ENCODE data around the gene ATIC.

ATIC gene

DNA sequence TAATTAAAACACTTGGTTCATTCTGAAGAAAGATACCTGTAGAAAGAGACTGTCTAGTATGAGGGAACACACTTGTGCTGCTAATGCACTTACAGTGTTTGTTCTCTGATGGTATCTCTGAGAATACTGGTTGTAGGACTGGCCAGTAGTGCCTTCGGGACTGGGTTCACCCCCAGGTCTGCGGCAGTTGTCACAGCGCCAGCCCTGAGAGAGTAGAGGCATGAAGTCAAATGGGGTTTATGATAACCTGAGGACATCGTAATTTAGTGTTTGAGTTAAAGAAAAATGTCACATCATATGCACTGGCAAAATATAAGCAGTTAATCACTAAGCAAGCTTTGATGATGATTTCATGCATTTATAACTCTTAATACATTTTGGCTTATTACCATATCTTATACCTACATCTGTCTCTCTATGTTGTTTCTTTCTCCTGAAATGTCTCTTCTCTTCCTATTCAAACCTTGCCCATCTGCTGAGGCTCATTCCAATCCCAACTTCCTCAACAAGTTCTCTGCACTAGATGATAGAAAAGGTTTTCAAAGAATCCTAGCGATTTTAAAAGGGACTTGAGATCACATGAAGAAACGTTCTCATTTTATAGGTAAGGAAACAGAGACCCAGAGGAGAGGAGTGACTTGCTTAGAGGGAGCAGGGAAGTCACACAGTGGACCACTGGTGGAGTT is 50.2 kb downstream of the ATIC start:
- DNase-seq, result no peak

DNA sequence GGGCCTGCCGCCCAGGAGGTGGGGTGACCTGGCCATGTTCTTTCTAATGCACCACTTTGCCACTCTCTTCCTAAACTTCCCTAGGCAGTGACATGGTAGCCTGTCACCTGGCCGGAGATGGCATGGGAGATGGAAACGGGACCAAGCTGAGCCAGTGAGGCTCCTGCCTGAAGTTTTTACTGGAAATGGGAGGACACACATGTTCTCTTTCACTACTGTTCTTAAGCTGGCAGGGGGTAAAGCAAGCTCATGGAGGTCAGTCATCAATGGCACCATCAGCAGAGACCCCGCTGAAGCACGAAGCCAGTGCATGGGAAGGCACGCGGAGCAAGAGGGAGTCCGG is 50.7 kb downstream of the ATIC start:
- DNase-seq, result no peak

DNA sequence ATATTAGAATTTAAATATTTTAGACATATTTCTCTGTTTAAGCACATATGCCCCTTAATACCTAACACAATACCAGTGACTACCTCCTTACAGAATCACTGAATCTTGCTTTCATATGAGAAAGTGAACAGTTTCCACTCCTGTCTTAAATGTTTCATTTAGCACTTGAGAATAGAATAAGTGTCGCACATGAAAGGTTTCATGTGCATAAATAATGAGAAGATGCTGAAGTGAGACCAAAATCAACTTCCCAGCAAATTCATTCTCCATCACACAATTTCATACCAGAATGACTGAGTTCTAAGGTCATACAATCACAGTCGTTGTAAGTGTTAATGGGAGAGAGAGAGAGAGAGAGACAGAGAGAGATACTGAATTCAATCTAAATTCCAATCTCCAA is 51.2 kb downstream of the ATIC start:
- DNase-seq, result no peak

DNA sequence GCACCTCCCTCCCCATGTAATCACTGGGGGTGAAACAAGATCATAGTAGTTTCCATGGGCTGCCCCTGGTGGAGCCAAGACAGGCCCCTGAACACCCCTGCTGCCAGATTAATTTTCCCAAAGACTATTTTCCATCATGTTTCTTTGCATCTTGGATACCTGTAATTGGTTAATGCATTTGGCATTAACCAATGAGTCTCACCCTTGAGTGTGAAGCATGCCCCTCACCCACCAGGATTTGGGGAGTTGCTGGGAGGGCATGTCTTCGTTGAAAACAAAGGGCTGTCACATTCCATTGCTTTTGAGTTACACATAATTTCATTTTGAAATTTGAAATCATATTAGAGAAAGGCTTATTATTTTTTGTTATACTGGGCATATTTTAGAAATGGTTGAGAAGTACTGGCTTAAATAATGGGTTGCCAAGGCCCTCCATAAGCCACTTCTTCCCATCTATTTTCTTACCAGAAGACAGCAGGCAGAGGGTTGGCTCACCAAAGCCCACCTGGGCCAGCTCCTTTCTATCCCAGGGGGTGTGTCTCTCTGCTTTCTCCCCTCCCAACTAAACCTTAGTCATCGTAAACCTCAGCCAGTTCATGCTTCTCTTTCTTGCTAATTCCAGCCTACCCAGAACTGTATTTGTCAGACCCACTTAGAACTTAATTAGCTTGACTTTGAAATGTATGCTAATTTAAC is 51.8 kb downstream of the ATIC start:
- DNase-seq, result no peak

DNA sequence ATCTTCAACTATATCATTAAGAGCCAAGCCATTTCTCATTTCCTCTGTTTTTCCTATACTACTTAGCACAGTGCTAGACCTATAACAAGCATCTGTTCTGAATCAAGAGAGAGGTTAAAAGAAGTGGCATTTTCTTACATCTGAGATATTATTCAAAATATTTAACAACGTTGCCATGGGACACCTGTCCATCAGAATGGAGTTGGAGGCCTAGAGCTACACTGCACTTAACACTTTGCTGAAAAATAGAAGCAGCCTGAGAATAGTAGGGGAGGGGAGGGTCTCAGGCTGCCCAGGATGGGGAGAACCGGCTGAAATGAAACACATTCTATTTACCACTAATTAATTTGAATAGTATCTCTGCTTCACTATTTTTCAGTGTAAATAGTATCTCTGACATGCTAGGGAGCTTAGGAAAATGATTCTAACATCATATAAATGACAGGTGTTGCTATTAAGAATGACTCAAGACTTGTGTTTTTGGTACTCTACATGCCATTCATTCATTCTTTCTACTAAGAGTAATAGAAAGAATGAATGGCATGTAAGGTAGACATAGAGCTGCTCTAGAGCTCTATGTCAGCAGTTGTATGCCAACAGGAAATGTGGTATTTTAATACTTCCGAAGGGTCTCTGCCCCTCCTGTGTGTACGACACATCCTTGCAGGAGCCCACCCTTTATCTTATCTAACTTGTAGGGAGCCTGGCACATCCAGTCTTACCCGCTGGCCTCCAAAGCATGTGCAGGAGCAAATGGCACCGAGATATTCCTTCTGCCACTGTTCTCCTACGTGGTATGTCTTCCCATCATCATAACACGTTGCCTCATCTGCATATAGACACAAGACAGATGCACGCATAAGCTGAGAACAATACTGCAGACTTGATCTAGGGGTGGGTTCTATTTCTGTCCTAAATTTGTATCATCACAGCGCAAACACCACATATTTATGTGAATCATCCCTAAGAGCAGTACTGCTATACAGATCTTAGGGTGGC is 52.6 kb downstream of the ATIC start:
- DNase-seq, result no peak

DNA sequence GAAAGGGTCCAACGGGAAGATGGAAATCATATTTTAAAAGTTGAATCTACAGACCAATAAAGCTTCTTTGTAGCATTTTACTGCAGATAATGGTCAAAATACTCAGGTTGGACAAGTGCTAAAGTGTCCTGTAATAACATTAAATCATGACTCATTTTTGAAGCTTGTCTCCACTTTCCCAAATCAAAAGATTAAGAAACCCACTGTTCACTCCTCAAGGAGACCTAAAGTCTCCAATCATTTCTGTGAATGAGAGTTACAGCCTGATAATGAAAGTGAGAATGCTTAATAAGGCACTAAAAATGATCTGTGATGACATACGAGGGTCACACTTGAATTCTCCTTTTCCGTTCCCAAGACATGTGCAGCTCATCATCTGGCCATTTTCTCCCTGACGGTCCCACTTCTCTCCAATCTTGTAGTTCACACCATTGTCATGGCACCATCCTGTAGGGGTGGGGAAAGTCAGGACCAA is 53.4 kb downstream of the ATIC start:
- DNase-seq, result no peak

DNA sequence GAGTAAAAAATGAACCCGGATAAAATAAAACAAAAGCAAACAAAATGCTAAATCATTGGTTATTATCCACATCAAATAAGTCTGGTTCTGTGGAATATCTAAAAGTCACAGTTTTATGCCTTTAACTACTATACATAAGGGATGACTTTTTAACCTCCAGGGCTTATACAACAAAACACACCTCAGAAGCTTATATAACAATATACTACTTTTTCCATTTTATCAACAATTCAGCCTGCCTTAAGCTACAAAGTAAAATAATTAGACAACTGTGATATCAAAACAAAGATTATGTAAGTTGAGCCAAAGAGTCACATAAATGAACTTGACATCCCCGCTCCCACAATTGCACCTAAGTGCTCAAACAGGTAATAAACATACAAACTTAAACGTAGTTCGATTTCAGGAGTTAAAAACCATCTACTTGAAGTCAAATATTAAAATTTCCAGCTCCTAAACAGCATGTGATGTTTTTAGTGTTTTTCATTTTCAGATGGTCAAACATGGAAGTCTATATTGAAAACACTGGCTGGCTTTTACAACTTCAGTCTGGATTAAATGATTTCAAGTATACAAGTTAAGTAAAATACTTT is 54.7 kb downstream of the ATIC start:
- no peak for DNase-seq

DNA sequence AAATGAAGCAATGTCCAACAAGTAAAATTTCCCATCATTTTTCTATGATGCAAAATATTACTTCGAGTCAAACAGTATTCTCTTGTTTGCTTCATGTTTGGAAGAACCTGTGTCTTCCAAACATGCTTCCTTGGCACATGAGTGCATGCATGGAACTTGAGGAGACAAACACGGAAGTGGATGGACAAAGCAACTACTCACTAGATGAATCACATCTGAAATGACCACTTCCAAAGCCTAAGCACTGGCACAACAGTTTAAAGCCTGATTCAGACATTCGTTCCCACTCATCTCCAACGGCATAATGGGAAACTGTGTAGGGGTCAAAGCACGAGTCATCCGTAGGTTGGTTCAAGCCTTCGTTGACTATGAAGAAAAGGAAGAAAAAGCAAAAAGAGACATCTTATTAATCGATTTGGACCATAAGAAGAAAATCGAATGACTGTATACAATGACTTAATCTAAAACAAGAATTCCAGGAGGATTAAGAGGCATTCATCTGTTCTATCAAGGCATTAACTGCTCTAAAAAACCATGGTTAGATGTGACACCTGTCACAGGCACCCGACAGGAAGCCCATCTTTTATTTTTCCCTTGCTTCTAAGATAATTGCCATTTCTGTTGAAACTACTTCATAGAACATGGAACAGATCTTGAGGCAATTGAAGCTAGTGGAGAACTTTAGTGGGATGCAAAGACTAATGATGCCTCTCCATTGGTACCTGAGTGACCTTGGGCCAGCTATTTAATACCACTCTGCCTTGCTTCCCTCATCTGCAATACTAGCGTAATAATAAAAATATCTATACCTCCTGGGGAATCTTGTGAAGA is 56.0 kb downstream of the ATIC start:
- DNase-seq, result no peak

DNA sequence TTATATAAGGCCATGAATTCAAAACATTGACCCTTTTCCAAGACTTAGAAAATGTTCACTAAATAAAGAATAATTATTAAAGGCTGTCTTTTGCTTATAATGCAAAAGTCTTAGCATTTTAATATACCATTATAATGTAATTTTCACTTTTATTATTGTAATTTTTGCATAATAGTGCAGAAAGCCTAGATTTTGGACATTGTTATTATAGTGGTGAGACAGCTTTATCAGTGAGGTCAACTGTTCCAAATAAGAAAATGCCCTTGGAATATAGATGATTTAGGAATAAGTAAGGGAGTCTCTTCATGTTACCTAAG is 56.6 kb downstream of the ATIC start:
- no peak for DNase-seq

DNA sequence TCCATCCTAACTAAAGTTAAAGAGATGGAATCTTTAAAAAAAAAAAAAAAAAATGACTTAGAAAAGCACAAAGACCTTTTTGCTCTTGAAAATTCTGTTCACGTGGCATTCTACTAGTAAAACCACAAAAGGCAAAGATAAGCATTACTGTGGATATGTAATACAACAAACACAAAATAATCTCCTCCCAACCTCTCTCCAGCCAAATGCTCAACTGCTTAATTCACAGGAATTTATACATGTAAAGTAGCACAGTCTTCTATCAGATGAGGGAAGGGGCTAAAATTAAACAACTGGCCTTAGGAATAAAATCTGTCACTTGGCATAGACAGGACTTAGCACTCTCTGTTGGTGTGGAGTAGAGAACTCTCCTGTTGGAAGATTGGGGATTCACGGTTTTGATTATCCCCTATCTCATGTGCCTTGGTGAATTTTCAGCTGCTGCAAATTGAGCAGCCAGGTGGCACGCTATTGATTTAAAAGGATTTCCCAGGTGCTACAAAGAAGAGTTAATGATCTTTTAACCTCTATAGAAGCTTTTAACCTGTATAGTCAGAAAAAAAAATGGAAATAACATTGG is 57.4 kb downstream of the ATIC start:
- DNase-seq, result no peak

DNA sequence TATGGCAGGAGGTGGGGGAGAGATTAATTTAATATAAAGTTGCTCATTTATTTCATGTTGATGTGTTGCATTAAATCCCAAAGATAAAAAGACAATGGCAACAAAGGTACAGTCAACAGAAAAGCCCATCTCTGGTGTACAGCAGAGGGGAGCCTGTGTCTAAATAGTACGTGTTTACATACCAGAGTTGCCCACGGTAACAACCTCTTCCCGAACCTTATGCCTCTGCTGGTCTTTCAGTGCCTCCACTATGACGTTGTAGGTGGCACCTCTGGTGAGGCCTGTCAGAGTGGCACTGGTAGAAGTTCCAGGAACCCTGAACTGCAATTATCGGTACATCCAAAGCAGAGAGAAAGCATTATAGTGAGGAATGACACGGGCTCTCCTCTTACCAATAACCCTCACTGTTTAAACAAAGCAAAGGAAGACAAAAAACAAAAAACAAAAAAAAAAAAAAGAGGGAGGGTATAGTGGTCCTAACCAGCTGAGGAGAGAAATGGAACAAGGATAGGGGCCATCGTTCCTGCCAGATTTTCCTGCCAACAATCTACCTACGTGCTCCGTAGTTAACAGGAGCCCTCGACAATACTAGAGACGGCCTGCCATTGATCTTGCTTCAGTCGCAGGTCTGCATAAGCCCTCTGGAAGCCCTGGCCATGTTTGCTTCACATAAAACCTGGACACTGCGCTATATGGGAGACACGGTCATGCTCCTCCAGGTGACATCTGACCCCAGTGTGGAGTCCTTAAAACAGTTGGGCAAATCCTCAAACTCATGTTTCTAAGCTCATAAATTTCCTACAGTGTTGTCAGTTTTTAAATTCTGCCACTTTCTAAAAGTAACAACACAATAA is 58.5 kb downstream of the ATIC start:
- DNase-seq, result no peak

DNA sequence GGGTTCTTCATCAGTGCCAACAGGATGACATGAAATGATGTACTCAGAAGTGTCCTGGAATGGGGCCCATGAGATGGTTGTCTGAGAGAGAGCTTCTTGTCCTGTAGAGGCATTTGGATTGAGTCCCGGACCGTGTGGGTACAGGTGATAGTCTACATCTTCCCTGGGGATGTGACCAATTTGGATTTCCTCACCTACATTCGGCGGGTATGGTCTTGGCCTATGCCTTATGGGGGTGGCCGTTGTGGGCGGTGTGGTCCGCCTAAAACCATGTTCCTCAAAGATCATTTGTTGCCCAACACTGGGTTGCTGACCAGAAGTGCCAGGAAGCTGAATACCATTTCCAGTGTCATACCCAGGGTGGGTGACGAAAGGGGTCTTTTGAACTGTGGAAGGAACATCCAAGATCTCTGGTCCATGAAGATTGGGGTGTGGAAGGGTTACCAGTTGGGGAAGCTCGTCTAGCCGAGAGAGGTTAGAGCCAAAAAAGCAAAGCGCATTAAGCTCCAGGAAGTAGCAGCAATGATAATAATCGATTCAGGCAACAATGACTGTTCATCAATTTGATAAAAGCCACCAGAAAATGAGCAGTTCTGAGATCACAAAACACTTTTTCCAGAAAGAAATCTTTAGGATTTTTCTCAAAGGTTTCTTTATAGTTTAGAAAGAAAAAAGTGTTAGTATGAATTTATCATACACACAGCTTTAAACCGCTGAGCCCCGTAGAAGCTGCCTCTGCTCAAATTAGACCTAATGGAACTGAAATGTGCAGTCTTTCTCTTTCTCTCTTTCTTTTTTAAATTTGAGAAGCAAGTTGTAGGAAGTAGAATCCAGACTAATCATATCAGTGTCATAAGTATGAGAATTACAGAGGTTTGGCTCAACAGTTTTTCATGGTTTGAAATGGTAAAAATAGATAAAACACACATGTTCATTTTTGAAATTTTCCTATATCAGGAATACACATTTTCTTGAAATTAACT is 60.3 kb downstream of the ATIC start:
- DNase-seq, result no peak

DNA sequence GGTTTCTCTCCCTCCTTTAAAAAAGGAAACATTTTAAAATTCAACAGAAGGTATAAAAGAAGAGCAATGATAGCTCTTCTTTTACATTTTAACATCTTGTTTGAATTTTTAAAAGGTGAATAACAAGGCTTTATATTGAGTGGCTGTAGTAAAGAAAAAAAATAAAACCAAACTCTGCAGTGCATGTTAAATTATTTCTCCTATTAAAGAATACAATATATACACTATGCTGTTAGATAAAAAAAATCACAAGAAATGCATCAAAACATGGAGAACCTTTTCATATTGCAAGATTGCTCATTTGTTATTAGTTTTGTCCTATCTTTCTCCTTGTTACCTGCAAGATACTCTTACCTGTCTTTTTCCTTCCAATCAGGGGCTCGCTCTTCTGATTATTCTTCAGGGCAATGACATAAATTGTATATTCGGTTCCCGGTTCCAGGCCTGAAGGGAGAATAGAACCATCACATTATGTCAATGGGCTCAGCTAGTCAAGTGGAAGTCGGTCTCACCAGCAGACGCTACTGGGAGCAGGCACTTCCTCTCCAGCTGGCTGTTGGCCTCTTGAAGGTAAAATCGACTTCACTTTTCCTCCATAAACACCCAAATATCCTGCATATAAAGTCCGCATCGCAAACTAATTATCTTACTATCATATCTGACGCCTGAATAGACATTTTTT is 61.2 kb downstream of the ATIC start:
- DNase-seq, result no peak

DNA sequence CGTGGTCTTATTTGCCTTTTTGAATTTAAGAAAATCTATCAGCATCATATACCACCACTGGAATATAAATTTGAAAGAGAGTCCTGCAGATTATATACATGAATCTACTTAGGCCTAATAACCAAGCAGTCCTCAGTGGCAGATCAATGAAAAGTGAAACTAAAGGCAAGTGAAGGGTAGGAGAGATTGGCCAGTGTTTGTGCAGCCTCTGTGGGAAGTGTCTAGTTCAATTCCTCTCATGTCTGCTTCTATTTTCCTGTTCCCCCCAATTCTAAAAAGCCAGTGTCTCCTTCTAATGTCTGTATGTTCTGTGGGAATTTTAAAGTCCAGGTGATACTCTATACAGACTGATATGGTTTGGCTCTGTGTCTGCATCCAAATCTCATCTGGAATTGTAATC is 62.1 kb downstream of the ATIC start:
- DNase-seq, result no peak

DNA sequence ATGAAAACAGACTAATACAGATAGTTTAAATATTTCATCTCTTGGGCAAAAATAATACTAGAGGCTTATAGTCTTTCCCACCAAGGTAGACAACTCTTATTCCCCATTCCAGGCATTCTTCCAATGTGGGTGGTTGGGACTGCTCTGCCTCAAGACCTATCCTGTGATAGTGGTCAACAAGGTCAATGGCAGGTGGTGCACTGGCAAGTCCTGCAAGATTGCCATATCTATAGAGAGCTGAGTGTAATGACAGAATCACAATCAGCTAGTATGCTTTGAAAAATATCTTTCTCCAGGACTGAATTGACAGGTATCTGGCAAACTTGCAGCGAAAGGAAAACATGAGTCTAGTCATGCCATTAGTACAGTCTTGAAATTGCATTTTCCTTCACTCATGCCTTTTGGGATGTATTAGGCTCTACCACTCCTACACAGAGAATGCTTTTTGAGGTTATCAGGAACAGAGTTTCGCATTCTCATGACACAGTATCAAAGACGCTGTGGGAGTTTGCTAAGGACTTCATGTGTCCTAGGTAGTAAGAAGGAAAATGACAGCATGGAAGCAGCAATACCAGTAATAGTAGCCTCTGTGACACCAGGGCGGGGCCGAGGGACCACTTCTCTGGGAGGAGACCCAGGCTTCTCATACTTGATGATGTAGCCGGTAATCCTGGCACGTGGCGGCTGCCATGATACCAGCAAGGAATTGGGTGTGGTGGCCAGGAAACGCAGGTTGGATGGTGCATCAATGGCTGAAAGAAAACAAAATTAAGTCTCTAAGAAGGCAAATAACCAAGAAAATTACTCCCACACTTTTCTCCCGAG is 63.0 kb downstream of the ATIC start:
- no peak for DNase-seq

DNA sequence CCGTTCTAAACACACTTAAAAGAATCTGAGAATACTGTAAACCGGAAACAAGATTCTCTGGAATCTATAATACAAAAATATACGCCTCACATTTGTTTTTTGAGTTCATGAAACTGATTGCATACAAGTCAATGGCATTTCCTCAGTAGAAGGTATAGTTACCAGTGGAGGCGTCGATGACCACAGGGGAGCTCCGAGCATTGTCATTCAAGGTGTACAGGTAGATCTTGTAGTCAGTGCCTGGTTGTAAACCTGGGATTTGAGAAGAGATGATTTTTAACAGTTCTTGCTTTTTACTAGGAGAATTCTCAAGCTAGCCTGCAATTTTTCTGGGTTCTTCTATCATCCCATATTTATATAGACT is 63.6 kb downstream of the ATIC start:
- no peak for DNase-seq

DNA sequence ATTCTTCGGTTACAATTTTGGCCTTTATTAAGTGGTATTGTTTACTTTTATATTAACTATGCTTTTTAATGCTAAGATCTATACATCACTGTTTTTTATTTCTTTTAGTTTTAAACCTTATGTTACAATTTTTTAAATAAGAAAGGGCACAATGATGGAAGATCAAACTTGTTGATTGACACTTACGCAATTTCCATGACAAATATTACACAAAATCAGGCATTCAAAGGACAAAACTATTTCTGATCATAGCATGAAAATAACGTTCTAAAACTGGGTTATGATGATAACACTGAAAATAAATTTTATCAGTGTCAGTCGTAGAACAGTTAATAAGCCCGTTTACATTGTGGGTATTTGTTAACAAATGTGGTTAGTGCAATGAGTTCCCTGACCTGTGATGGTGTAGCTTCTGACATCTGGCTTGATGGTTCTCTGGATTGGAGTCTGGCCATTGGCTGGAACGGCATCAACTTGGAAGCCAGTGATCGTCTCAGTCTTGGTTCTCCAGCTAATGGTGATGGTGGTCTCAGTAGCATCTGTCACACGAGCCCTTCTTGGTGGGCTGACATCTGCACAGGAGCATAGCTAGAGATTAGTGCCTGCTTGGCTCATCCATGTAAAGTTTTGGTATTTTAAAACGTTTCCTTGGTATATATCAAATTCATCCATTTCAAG is 64.4 kb downstream of the ATIC start:
- no peak for DNase-seq

DNA sequence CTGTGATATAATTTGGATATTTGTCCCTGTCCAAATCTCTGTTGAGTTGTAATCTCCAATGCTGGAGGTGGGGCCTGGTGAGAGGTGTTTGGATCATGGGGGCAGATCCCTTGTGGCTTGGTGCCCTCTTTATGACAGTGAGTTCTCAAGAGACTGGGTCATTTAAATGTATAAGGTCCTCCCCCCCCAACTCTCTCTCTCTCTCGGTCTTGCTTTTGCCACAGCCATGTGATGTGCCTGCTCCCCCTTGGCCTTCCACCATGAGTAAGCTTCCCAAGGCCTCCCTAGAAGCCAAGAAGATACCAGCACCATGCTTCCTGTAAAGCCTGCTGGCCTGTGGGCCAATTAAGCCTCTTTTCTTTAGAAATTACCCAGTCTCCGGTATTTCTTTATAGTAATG is 65.4 kb downstream of the ATIC start:
- DNase-seq, result no peak

All from NCI-H1092 treated with DMSO at 0.1 percent for 48 hours (cell line).